ENCODE results near the gene ALDOC.

Gene ALDOC

DNA sequence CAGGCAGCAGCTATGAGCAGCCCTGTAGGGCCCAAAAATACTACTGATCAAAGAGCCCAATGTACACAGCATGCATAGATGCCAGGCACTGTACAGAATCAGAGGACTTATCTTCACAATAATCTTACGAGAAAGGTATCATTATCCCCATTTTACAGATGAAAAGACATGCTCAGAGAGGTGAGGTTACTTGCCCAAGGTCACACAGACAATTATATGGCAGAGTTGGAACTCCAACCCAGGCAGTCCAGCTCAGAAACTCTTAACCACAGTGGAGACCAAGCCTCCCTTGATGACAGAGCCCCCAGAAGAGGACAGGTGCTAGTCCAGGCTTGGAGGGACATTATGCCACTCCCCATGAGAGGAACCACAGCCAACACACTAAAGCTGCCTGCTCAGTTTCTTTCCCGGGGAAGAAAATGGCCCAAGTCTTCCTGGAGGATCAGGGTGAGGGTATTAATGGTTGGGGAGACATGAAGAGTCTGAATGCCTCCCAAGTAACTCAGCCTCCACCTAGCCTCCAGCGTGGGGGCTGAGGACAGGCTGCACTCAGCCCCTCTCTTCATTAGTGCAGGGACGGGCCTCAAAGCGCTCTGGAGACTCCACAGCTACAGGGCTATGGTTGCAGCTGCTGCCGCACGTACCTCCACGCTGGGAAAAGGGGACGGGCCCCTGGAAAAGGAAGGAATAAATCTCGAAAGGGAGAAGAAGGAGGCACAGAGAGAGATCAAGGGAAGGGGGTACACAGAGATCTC lies 25.1 kb downstream of the ALDOC start:
- DNase-seq = no peak

DNA sequence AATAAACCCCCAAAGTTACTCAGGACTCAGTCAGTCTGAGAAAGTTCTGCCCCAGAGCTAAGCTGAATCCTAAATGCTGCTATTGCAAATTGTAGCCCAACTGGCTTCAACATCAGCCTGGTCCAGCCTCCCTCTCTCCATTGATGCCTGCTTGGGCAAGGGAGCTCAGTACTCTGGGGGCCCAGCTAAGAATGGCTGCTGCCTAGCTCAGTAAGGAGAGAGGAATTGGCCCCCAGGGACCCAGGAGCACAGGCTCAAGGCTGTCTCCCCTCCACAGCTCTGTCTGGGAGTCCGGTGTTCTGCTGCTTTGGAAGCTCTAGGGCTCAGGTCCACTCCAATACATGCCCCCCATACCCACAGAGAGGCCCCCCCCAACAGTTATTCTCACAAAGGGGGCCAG lies 25.8 kb downstream of the ALDOC start:
- no peak for DNase-seq

DNA sequence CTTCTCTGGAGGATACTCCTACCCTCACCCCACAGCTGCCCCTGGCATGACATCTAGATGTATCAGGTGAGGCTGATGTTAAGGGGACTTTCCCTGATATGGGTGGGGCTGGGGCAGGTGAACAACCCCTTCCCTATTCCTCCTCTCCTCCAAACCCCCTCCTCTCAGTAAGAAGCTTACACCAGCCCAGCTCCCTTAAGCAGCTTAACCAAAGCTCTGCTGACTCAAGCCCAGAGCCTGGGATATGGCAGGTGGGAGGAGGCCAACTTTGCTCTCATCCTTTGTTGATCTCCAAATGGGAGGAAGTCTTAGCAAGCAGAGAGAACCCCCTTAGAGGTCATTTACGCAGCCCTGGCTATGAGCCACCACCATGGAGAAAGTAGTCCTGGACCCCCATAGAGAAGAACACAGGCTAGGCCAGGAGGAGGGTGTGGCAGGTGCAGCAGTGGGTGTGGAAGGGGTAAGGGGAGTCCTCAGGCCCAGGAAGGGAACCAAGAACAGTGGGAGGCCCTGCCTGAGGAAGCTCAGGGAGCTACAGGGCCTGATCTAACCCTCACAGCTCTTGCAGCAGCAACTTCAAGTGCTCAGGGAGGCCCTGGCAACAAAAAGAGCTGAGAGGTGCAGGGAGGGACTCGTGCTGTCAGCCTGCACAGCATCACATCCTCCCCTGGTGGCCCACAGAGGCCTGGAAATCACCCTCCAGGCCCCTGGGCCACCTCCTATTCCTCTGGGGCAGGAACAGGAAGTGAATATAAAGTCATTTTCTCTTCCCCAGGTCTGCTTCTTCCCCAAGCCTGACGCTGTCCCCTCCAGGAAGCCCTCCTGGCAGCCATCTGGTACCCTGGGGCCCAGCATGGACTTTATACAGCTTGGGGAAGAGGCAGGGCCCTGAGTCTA lies 27.2 kb downstream of the ALDOC start:
- peak; percentile 57 to 64 for DNase-seq

DNA sequence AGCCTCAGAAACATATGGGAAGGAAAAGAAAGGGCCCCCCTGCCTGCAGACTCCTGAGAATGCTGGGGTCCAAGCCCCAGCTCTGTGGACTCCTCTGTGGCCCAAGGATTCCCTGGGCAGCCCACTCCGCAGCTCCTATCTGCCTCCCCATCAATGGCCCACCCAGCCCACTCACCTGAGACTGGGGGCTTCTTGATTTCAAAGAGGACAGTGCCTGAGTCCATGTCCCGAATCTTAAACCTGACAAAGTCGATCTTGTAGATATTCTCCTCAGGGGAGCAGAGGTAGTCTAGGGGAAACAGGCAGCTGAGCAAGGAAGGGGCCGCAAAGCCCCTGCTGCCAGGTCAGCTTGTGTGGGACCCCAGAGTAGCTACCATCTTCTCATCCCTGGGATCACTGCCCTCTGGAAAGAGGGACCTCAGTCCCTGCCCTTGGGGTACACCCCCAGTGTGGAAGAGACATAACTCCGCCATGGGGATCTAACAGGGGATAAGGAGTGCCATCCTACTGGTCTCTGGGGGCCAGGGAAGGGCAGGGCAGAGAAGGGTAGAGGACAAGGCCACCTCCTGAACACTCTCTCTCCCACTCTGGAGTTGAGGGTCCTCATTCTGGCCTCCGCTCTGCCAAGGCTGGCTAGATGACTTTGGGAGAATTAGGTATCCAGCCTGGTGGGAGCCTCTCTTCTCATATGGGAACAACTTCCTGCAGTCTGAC lies 28.1 kb downstream of the ALDOC start:
- DNase-seq = no peak

DNA sequence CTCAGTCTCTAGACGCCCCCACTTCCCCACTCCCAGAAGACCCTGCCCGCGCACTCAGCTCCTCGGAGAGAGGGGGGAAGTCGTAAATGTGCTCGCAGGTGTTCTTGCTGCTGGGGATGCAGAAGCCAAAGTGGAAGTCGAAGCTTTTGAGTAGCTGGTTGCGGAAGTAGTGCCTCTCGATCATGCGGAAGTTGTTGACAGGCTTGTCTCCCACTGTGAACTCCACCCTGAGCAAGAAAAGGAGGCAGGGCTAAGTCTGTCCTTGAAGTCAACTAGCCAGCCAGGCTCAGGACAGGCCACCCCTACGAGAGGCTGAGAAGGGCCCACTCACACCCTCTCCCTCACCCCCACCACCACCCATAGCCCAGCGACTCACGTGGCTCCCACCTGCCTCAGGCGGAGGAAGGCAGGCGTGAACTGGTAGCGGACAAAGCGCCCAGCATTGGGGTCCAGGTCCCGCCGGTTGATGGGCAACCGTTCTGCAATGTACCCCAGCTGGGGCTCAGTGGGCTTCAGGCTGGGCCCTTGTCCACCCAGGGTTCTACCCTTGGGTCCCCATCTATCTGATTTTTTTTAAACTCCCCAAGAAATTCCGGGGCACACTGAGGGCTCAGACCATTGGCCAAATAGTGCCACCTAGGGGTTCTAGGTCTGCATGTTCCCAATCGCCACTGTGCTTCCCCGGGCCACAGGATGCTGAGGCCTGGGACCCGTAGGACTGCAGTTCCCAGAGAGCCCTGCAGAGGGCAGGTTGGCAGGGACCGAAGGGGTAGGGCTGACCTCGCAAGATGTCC lies 28.9 kb downstream of the ALDOC start:
- DNase-seq = peak; percentile 86 to 90

DNA sequence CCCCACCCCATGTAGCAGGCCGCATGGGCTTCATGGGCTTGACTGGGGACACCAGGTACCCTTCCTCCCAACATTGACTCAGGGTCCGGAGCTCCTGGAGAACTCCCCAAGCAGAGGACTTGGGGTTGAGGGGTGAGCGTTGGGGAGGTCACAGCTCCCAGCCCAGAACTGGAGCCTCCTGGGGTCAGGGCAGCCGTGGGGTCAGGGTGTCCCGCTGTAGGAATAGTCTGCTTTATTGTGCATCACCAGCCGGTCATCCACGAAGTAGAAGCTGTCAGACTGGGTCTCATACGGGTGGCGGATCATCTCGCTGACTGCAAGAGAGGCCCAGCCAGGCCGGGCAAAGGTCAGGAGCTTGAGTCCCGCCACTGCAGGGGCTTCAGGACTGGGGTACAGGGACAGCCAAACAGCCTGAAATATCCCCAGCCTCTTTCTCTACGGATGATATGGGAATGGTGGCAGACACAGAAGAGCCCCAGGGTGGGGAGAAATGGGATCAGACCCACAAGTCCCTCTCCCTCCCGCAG lies 29.5 kb downstream of the ALDOC start:
- DNase-seq = no peak

DNA sequence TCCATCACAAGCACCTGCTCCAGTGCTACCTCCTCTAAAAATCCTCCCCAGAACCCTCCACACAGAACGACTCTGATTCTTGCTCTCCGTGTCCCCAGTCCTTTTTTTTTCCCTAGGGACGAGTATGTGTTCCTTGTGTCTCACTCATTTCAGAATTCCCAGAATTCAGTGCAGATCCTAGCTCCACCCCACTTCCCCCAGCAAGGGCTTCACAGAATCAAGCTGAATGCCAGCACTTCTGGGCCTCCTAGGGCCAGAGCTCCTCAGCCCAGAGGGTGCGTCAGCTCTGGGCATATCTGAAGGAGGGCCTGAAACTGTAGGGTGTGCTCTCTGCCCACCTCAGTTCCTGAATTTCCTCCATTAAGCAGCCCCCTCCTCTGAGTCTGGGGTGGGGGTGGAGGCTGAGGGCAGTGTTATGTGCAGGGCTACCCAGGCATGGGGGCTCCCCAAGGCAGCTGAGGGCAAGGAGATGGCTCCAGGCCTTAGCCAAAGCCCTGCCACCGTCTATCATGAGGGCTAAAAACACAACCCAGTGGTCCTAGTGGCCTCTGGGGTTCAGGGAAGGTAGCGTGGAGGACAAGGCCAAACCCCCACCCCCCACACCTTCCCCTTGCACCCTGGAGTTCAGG lies 30.8 kb downstream of the ALDOC start:
- DNase-seq = no peak

DNA sequence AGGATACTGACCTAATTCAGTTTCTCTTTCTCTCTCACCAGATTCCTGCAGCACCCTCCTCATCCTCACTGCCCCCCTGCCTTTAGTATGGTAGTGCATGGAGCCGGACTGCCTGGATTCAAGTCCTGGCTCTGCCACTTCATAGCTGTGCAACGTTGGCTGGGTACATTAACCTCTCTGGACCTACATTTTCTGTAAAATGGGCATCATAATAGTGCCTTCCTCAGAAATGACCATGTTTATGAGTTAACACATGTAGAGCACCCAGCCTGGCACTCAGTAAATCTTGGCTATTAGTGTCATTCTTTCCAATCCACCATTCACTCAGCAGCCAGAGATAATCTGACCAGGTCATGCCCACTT lies 31.6 kb downstream of the ALDOC start:
- DNase-seq = no peak

DNA sequence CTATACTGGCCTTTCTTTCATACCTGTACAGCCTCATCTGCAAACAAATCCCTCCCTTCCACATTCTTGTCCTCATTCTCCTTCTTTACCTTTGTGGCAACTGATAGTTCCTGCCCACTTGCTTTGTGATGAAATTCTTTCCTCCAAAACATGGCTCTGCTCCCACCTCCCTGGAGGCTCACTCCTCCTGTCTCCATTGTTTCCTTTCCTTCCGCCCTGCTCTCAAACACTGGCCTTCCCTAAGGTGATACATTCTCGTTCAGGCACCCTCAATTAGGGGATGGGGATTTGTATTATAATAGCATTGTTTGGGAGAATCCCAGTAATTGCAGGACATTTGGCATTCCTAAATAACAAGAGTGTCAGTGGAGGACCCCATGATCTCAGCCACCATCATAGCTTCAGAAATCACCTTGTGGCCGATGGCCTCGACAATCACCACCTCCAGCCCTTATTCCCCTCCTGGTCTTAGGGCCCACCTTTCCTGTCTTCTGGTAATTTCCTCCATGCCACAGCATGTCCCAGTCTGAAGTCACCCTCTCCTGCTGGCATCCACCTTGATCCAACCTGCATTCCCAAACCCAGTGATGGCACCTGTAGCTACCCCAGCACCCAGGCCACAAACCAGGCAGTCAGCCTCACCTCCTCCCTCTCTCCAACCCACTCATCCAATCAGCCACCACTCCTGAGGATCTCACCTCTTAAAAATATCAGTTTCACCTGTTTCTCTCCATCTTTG lies 32.1 kb downstream of the ALDOC start:
- no peak for DNase-seq

DNA sequence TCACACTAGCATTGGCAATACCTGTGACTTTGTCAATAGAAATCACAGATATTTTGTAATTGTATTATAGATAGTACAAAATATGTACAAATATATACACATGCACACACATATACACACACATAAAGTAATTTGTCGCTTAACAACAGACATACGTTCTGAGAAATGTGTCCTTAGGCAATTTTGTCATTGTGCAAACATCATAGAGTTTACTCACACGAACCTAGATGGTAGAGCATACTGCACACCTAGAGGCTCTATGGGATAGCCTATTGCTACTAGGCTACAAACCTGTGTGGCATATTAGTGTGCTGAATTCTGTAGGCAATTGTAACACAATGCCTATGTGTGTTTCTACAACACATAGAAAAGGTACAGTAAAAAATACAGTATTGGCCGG lies 35.3 kb downstream of the ALDOC start:
- no peak for DNase-seq

DNA sequence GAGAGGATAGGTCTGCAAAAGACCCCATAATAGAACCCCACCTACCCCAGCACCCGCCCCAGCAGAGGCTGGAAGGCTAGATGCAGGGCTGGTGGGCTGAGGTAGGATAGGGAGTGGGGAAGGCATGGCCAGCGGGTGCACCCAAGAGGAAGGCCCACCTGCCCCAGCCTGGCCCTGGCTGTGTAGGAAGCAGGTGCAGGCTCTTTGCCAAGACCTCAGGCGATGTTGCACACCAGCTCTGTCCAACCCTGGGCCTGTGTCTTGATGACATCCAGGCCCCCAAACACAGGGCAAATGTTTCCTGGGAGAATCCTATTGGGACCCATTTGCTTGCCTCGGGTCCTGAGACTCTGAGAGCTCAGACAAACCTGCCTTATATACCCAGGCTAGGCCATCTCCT lies 36.5 kb downstream of the ALDOC start:
- no peak for DNase-seq

DNA sequence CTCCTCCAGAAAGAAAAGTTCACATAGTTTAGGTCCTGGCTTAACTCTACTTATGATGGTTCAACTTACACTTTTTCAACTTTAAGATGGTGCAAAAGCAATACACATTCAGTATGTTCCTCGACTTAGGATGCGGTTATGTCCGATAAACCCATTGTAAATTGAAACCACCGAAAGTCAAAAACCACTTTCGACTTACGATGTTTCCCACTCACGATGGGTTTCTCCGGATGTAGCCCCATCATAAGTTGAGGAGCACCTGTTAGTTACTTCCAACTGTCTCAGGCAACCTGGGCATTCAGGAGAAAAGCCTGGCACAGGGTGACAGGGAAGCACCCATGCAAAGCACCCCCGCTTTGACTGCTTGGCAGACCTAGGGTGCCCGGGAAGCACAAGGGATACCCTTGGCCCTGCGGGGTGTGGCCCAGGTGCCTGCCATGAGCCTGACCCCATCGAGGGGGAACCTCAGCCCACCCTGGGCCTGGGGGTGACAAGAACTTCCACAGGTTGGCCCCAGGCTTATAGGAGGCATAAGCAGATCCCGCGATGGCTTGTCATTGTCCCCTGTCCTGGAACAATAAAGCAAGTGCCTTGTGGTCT lies 38.3 kb downstream of the ALDOC start:
- no peak for DNase-seq

DNA sequence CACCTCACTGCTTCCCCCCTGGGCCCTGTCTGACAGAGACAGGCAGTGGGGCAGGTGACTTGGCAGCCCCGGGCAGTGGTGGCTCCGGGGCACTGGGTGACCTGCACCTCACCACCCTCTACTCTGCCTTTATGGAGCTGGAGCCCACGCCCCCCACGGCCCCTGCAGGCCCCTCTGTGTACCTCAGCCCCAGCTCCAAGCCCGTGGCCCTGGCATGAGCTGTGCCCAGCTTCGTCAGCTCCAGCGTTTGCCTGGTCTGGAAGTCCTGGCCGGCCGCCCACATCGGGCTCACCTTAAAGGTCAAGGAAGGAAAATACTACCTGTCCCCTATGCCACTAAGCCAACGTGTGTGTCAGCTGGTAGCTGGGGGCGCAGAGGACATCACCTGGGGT lies 39.5 kb downstream of the ALDOC start:
- no peak for DNase-seq

DNA sequence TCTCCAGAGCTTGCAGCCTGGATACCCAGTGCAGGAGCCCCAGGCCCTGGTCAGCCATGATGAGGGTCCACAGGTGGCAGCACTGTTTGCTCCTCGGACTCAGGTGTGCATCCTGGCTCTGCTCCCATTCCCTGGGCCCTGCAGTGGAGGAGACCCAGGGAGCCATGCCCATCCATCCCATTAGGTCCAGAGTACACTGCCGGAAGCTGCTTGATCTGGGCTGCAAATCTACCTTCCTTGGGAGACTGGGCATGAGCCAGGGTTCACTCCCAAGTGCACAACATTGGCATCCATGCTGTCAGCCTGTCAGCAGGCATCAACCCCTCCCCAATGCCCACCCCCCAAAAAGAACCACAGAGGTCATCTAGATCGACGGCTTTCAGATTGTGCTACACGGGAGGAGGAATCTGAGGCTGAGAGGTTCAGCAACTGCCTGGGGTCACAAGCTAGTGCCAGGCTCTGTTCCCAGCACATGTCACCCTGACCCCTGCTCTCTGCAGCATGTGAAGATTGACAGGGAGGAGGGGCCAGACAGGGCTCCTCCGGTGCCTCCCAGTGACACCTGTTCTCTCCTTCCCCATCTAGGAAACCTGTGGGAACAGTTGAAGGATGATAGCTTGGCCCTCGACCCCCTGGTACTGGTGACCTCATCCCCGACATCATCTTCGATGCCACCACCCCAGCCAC lies 40.0 kb downstream of the ALDOC start:
- DNase-seq = no peak

DNA sequence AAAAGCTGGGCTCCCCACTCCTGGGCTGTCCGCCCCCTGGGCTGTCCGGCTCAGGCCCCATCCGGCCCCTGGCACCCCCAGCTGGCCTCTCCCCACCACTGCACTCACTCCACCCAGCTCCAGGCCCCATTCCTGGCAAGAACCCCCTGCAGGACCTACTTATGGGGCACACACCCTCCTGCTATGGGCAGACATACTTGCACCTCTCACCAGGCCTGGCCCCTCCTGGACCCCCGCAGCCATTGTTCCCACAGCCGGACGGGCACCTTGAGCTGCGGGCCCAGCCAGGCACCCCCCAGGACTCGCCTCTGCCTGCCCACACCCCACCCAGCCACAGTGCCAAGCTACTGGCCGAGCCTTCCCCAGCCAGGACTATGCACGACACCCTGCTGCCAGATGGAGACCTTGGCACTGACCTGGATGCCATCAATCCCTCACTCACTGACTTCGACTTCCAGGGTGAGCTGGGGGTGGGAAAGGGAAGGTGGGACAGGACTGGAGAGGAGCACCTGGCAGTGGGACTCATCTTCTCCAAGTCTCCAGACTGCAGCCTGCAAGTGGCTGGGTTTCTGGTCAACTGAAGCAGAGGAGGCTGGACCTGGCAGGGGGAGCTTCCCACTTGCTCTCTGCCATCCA lies 41.8 kb downstream of the ALDOC start:
- DNase-seq = no peak

DNA sequence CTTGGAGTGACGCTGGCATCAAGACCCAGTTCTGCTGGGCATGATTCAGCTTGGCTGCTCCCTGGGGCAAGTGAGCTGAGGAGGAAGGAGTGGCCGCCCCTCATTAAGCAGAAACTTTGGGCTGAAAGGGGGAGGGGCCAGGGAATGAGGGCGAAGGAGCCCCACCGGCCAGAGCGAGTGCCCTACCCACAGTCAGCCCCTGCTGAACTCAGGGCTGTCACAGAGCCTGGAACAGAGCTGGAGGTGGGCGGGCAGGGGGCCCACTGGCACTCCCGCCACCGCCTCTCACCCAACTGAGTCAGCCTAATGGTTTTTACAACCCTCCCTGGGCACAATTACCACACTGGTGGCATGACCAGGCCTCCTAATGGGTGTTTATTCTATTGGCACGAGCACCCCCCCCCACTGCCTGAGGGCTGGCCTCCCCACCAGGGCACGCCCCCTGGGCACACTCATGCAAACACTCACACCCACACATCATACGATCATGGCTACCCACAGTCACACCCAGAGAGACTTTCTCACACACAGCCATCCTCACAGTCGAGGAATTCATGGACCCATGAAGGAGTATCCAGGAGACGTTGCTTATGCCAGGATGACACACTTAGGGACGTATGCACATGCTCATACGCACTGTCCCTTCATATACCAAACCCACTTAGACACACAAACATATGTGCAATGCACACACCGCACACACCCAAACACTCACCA lies 43.4 kb downstream of the ALDOC start:
- no peak for DNase-seq

DNA sequence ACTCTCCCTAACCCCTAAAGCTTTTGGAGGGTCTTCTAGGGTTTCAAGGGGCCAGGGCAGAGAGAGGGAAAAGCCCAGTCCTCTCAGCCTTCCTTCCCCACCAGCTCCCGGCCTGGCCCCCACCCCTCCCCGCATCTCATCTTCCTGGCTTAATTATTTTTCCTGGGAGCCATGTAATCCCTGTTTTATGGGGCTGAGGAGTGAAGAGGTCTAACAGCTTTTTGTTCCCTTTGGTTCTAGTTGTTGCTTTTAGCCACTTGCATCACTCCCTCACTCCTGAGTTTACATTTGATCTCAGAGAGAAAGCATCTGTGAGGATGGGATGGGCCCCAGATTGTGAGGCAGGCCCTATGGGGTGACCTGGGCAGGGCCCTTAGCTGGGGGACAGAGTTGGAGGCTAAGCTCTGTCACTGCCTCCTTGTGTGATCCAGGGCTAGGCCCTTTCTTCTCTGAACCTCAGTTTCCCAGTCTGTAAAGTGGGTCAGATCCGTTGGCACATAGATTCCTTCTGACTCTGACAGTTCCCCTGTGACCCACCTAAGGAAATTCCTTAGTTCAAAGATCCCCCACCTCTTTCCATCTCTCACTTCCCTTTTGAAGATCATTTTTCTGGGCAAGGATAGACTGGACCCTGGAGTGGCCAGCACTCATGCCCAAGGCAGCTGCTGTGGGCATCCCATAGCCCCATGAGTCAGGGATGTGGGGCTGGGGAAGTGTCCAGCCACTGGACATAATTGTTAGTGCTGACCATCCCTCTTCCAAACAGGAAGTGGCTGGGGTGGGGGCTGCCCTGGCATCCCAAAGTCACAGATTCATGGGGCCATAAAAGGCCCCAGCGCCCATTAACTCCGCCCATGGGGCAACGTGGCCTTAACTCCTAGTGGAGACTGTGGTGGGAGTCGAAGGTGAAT lies 44.4 kb downstream of the ALDOC start:
- DNase-seq = no peak

DNA sequence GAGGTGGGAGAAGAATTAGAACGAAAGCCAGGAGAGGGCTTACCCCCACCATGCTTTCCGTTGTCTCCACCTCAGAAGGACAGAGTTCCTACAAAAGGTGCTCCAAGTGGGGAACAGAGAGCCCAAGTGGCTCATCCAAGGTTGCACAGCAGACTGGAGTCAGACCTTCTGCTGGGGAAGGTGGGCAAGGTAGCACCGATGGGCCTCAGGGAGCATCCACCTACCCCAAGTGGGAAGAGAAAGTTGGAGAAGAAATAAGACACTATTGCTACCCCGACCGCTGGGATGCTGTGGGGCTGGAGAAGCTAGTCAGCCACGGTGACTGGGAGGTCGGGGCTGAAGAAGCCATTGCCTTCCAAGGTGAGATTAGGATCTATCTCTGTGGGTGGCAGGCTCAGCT lies 45.8 kb downstream of the ALDOC start:
- no peak for DNase-seq

All from inflammatory macrophage (primary cell).